Measurements from ENCODE around the gene CALCB. TPM values are rescaled to one million over a fixed set of nuclear protein-coding genes. Genes with fewer than 3 reads are reported as not detected.

CALCB gene
- total and polyA plus RNA-seq, 2 of the 4 experiments (the other 2 are of a cell fraction), result not detected

GRCh38 chr11:15074206-15075161, 1.1 kb downstream of the CALCB start:
- H3K4me2 ChIP-seq (ENCODE audit: low read depth, low read length), result peak overlapping the region; percentile 80
- H3K14ac ChIP-seq (replicated peaks; ENCODE audit: low read depth, low read length), result no peak overlapping the region
- no peak overlapping the region for H2BK20ac ChIP-seq (ENCODE audit: low read depth, low read length)
- no peak overlapping the region for H3K23ac ChIP-seq (ENCODE audit: low read depth, low read length)
- H4K5ac ChIP-seq (ENCODE audit: low read depth, low read length), result no peak overlapping the region
- H2BK5ac ChIP-seq (ENCODE audit: low read depth, low read length, poor library complexity, severe bottlenecking), result no peak overlapping the region
- no peak overlapping the region; the same call in 1 of the 2 replicates for H3K4me3 ChIP-seq (ENCODE audit: insufficient read depth, low read depth, low read length)
- no peak overlapping the region for H3K18ac ChIP-seq (ENCODE audit: low read depth, low read length)
- H4K8ac ChIP-seq (ENCODE audit: low read depth in 2 of 2, low read length in 2 of 2), result no peak overlapping the region
- no peaks in the 10 kb centered on the region for H3K36me3 ChIP-seq (ENCODE audit: control insufficient read depth, insufficient read depth, low read length)
- no TSS peak for BruUV-seq (replicated peaks)
- H3K56ac ChIP-seq (ENCODE audit: extremely low read depth, insufficient read depth, low read length), result no peak overlapping the region
- peaks cover 47% of the 10 kb centered on the region for H3K27me3 ChIP-seq (ENCODE audit: control insufficient read depth, insufficient read depth, low read length)
- no peak overlapping the region for H2BK120ac ChIP-seq (ENCODE audit: low read depth, low read length)
- no peaks in the 10 kb centered on the region for H3K79me1 ChIP-seq (ENCODE audit: low read depth in 1 of 2, low read length in 2 of 2)
- peak overlapping the region; percentile 85 for H2AFZ ChIP-seq (replicated peaks; ENCODE audit: low read length, poor library complexity)
- no peak overlapping the region for H2AK5ac ChIP-seq (ENCODE audit: low read depth, low read length)
- no peaks in the 10 kb centered on the region for H4K20me1 ChIP-seq (ENCODE audit: insufficient read depth, low read length)
- H3K9ac ChIP-seq (ENCODE audit: low read depth, low read length), result no peak overlapping the region
- no peaks in the 10 kb centered on the region for H3K9me3 ChIP-seq (ENCODE audit: control insufficient read depth, insufficient read depth, low read length)
- no peak overlapping the region for H3K4ac ChIP-seq (ENCODE audit: low read depth, low read length)
- CTCF ChIA-PET, result interaction anchor here (0.7 to 1.9 kb wide), 8 partner anchors 10 to 1148 kb away, joined by 3 to 5 read pairs (median 3); no protein-coding TSS in a partner anchor
- 5% methylated on average over 8 of the region's 33 CpGs; no CpG with 5 or more reads in 1 of the 2 experiments for WGBS, 2 experiments (ENCODE audit: extremely low coverage in 2 of 2, insufficient read length in 1 of 2)
- no peak overlapping the region for H3K27ac ChIP-seq (ENCODE audit: insufficient read depth, low read length)
- H2AK9ac ChIP-seq (replicated peaks; ENCODE audit: low read depth, low read length, poor library complexity), result peak overlapping the region; percentile 71
- no peak overlapping the region for H4K91ac ChIP-seq (ENCODE audit: insufficient read depth, low read depth, low read length)
- peak; percentile 51 for DNase-seq
- in situ Hi-C loops (cut with MboI; ENCODE audit: low sequenced_read_pairs), result no loop called here
- TF ChIP-seq CTCF (conservative IDR thresholded peaks at IDR 0.05; ENCODE audit: low read depth, low read length) (peak; percentile 64), RAD21 (IDR thresholded peaks at IDR 0.05; ENCODE audit: low read length) (peak; percentile 64), FOS (IDR thresholded peaks at IDR 0.05; ENCODE audit: low read depth, low read length) (no peak), SMC3 (IDR thresholded peaks at IDR 0.05; ENCODE audit: low read depth, low read length) (peak; percentile 61)
- no peak overlapping the region for H2BK15ac ChIP-seq (ENCODE audit: low read depth, low read length)
- no peaks in the 10 kb centered on the region for H3K9me1 ChIP-seq (ENCODE audit: insufficient read depth, low read length)
- H3K4me1 ChIP-seq (ENCODE audit: control insufficient read depth, insufficient read depth, low read length), result peaks cover 4% of the 10 kb centered on the region; the same call in 1 of the 2 replicates
- peak; percentile 89 for ATAC-seq (ENCODE audit: low read depth)
- POLR2A ChIA-PET (ENCODE audit: unreplicated experiment), result interaction anchor here (0.6 kb wide), 1 partner anchor 1531 kb away, joined by 4 read pairs; no protein-coding TSS in a partner anchor
- dilution Hi-C loops (cut with HindIII; ENCODE audit: low sequenced_read_pairs, unreplicated experiment), result no loop called here
- intact Hi-C loops (cut with micrococcal nuclease), result loop anchor here (1.0 to 2.0 kb wide), 4 partner anchors 100 to 537 kb away; no protein-coding TSS in a partner anchor
